ENCODE measurements around the gene RRP12.

RRP12 gene

GRCh38 chr10:97445357-97445721 is 44.2 kb upstream of the RRP12 start:
- peak overlapping the region; percentile 95 for H2AFZ ChIP-seq (ENCODE audit: low read depth, low read length)
- peak overlapping the region in 1 of 2 experiments; percentile 95 for H3K4ac ChIP-seq (ENCODE audit: low read depth in 1 of 2, low read length in 2 of 2)
- H3K4me1 ChIP-seq (ENCODE audit: control insufficient read depth, insufficient read depth, low read depth, low read length) = peaks cover 9% of the 10 kb centered on the region
- H2AK5ac ChIP-seq (ENCODE audit: low read length, severe bottlenecking) = no peak overlapping the region
- H3K27ac ChIP-seq (ENCODE audit: low read length, poor library complexity, severe bottlenecking) = peak overlapping the region; percentile 36
- peak overlapping the region in 1 of 2 experiments; percentile 3 for H2BK12ac ChIP-seq (ENCODE audit: low read length in 2 of 2)
- H3K4me3 ChIP-seq (ENCODE audit: insufficient read depth in 1 of 2, low read depth in 1 of 2, low read length in 2 of 2) = peak overlapping the region; percentile 90 to 96
- no peaks in the 10 kb centered on the region for H3K27me3 ChIP-seq (ENCODE audit: control insufficient read depth in 1 of 2, insufficient read depth in 1 of 2, low read length in 2 of 2)
- WGBS = 3% methylated on average over 13 of the region's 13 CpGs
- no peaks in the 10 kb centered on the region for H3K9me3 ChIP-seq (ENCODE audit: control insufficient read depth, low read length)
- H3K79me1 ChIP-seq (replicated peaks; ENCODE audit: low read length, poor library complexity, severe bottlenecking) = peaks cover 23% of the 10 kb centered on the region
- DNase-seq = no peak
- H3K18ac ChIP-seq (ENCODE audit: low read depth in 1 of 2, low read length in 2 of 2) = peak overlapping the region in 1 of 2 experiments; percentile 84
- H4K8ac ChIP-seq (ENCODE audit: low read length) = peak overlapping the region; percentile 68
- H3K36me3 ChIP-seq (ENCODE audit: control insufficient read depth in 1 of 2, insufficient read depth in 2 of 2, low read depth in 1 of 2, low read length in 2 of 2) = peaks cover 13 to 34% of the 10 kb centered on the region in 2 experiments
- peak overlapping the region; percentile 69 for H3K4me2 ChIP-seq (ENCODE audit: low read length, poor library complexity, severe bottlenecking)
- H2BK120ac ChIP-seq (ENCODE audit: low read depth, low read length) = no peak overlapping the region
- peak overlapping the region; percentile 84 for H4K91ac ChIP-seq (ENCODE audit: low read length)
- H3K14ac ChIP-seq (ENCODE audit: low read length in 2 of 2) = peak overlapping the region in 1 of 2 experiments; percentile 97
- peak overlapping the region; percentile 91 for H3K9ac ChIP-seq (ENCODE audit: low read length)
- H2BK5ac ChIP-seq (ENCODE audit: low read depth, low read length, poor library complexity, severe bottlenecking) = no peak overlapping the region
- no peak overlapping the region for H2BK15ac ChIP-seq (ENCODE audit: low read depth, poor library complexity, severe bottlenecking)
- H3K23ac ChIP-seq (ENCODE audit: low read length in 2 of 2) = peak overlapping the region in 1 of 2 experiments; percentile 98

- Histone ChIP-seq H3K18ac (ENCODE audit: low read depth in 1 of 2, low read length in 2 of 2) (no peak overlapping the region), H2BK12ac (ENCODE audit: low read length in 2 of 2) (no peak overlapping the region), H2BK5ac (ENCODE audit: low read depth, low read length, poor library complexity, severe bottlenecking) (no peak overlapping the region), H2BK15ac (ENCODE audit: low read depth, poor library complexity, severe bottlenecking) (no peak overlapping the region), H3K27ac (ENCODE audit: low read length, poor library complexity, severe bottlenecking) (no peak overlapping the region), H4K8ac (ENCODE audit: low read length) (no peak overlapping the region), H2BK120ac (ENCODE audit: low read depth, low read length) (no peak overlapping the region), H3K36me3 (ENCODE audit: control insufficient read depth in 1 of 2, insufficient read depth in 2 of 2, low read depth in 1 of 2, low read length in 2 of 2) (peaks cover 18 to 39% of the 10 kb centered on the region in 2 experiments), H3K4me1 (ENCODE audit: control insufficient read depth, insufficient read depth, low read depth, low read length) (peaks cover 9% of the 10 kb centered on the region), H3K9ac (ENCODE audit: low read length) (no peak overlapping the region), H3K27me3 (ENCODE audit: control insufficient read depth in 1 of 2, insufficient read depth in 1 of 2, low read length in 2 of 2) (no peaks in the 10 kb centered on the region), H4K91ac (ENCODE audit: low read length) (no peak overlapping the region), H3K4me3 (ENCODE audit: insufficient read depth in 1 of 2, low read depth in 1 of 2, low read length in 2 of 2) (peak overlapping the region in 1 of 2 experiments; percentile 96), H2AK5ac (ENCODE audit: low read length, severe bottlenecking) (no peak overlapping the region), H3K9me3 (ENCODE audit: control insufficient read depth, low read length) (no peaks in the 10 kb centered on the region), H3K4ac (ENCODE audit: low read depth in 1 of 2, low read length in 2 of 2) (no peak overlapping the region), H3K4me2 (ENCODE audit: low read length, poor library complexity, severe bottlenecking) (no peak overlapping the region), H2AFZ (ENCODE audit: low read depth, low read length) (no peak overlapping the region), H3K23ac (ENCODE audit: low read length in 2 of 2) (no peak overlapping the region), H3K14ac (ENCODE audit: low read length in 2 of 2) (no peak overlapping the region), H3K79me1 (replicated peaks; ENCODE audit: low read length, poor library complexity, severe bottlenecking) (peaks cover 25% of the 10 kb centered on the region)
- DNase-seq = no peak
- 94% methylated on average over 1 of the region's 1 CpG for WGBS
These were observed 43.1 kb upstream of the RRP12 start for GRCh38 chr10:97444212-97444611.

GRCh38 chr10:97442277-97442676 is 41.1 kb upstream of the RRP12 start:
- Histone ChIP-seq H3K4me3 (ENCODE audit: insufficient read depth in 1 of 2, low read depth in 1 of 2, low read length in 2 of 2) (no peak overlapping the region), H3K4me1 (ENCODE audit: control insufficient read depth, insufficient read depth, low read depth, low read length) (peaks cover 5% of the 10 kb centered on the region), H3K18ac (ENCODE audit: low read depth in 1 of 2, low read length in 2 of 2) (no peak overlapping the region), H2BK15ac (ENCODE audit: low read depth, poor library complexity, severe bottlenecking) (no peak overlapping the region), H4K91ac (ENCODE audit: low read length) (no peak overlapping the region), H3K27me3 (ENCODE audit: control insufficient read depth in 1 of 2, insufficient read depth in 1 of 2, low read length in 2 of 2) (no peaks in the 10 kb centered on the region), H3K79me1 (replicated peaks; ENCODE audit: low read length, poor library complexity, severe bottlenecking) (peaks cover 28% of the 10 kb centered on the region), H2BK12ac (ENCODE audit: low read length in 2 of 2) (no peak overlapping the region), H3K4ac (ENCODE audit: low read depth in 1 of 2, low read length in 2 of 2) (no peak overlapping the region), H2BK5ac (ENCODE audit: low read depth, low read length, poor library complexity, severe bottlenecking) (no peak overlapping the region), H3K14ac (ENCODE audit: low read length in 2 of 2) (no peak overlapping the region), H2BK120ac (ENCODE audit: low read depth, low read length) (no peak overlapping the region), H3K4me2 (ENCODE audit: low read length, poor library complexity, severe bottlenecking) (no peak overlapping the region), H3K27ac (ENCODE audit: low read length, poor library complexity, severe bottlenecking) (no peak overlapping the region), H2AFZ (ENCODE audit: low read depth, low read length) (no peak overlapping the region), H2AK5ac (ENCODE audit: low read length, severe bottlenecking) (no peak overlapping the region), H3K9ac (ENCODE audit: low read length) (no peak overlapping the region), H3K36me3 (ENCODE audit: control insufficient read depth in 1 of 2, insufficient read depth in 2 of 2, low read depth in 1 of 2, low read length in 2 of 2) (peaks cover 29 to 49% of the 10 kb centered on the region in 2 experiments), H3K9me3 (ENCODE audit: control insufficient read depth, low read length) (no peaks in the 10 kb centered on the region), H3K23ac (ENCODE audit: low read length in 2 of 2) (no peak overlapping the region), H4K8ac (ENCODE audit: low read length) (no peak overlapping the region)
- 92% methylated on average over 1 of the region's 1 CpG for WGBS
- DNase-seq = no peak

GRCh38 chr10:97435211-97435610 is 34.1 kb upstream of the RRP12 start:
- Histone ChIP-seq H3K4me3 (ENCODE audit: insufficient read depth in 1 of 2, low read depth in 1 of 2, low read length in 2 of 2) (no peak overlapping the region), H4K8ac (ENCODE audit: low read length) (no peak overlapping the region), H3K79me1 (replicated peaks; ENCODE audit: low read length, poor library complexity, severe bottlenecking) (peaks cover 13% of the 10 kb centered on the region), H3K27ac (ENCODE audit: low read length, poor library complexity, severe bottlenecking) (no peak overlapping the region), H2BK120ac (ENCODE audit: low read depth, low read length) (no peak overlapping the region), H3K9me3 (ENCODE audit: control insufficient read depth, low read length) (no peaks in the 10 kb centered on the region), H3K23ac (ENCODE audit: low read length in 2 of 2) (no peak overlapping the region), H3K4me2 (ENCODE audit: low read length, poor library complexity, severe bottlenecking) (no peak overlapping the region), H3K36me3 (ENCODE audit: control insufficient read depth in 1 of 2, insufficient read depth in 2 of 2, low read depth in 1 of 2, low read length in 2 of 2) (peaks cover 56 to 83% of the 10 kb centered on the region in 2 experiments), H3K18ac (ENCODE audit: low read depth in 1 of 2, low read length in 2 of 2) (no peak overlapping the region), H3K9ac (ENCODE audit: low read length) (no peak overlapping the region), H2AFZ (ENCODE audit: low read depth, low read length) (no peak overlapping the region), H3K27me3 (ENCODE audit: control insufficient read depth in 1 of 2, insufficient read depth in 1 of 2, low read length in 2 of 2) (no peaks in the 10 kb centered on the region), H3K4ac (ENCODE audit: low read depth in 1 of 2, low read length in 2 of 2) (no peak overlapping the region), H2BK15ac (ENCODE audit: low read depth, poor library complexity, severe bottlenecking) (no peak overlapping the region), H3K4me1 (ENCODE audit: control insufficient read depth, insufficient read depth, low read depth, low read length) (peaks cover 2% of the 10 kb centered on the region), H2AK5ac (ENCODE audit: low read length, severe bottlenecking) (no peak overlapping the region), H3K14ac (ENCODE audit: low read length in 2 of 2) (no peak overlapping the region), H4K91ac (ENCODE audit: low read length) (no peak overlapping the region), H2BK5ac (ENCODE audit: low read depth, low read length, poor library complexity, severe bottlenecking) (no peak overlapping the region), H2BK12ac (ENCODE audit: low read length in 2 of 2) (no peak overlapping the region)
- no peak for DNase-seq
- WGBS = 91% methylated on average over 6 of the region's 6 CpGs

All from mesenchymal stem cell (in vitro differentiated cells and primary cell).